G401 (cell line): ENCODE results near the gene SH3TC2. TPM values are rescaled to one million over a fixed set of nuclear protein-coding genes. Genes with fewer than 3 reads are reported as not detected.

Experiments
- DNase-seq: peaks from one replicate; pipeline ENCODE4 v3.0.0-alpha.2; 2015; ENCODE audit warnings: low spot score
- in situ Hi-C: cut with HindIII; loops from 2 replicates; pipeline ENCODE4 v1.10.0; 2016; ENCODE audit warnings: low sequenced_read_pairs, mixed read lengths
- total RNA-seq: library from RNA; depleted of rRNA; stranded (reverse); fragments of >200 nt; shearing (Covaris generic); gene quantifications from 2 replicates; pipeline ENCODE4 v1.2.3, GENCODE V29; 2014

SH3TC2 gene
- total RNA-seq, 1 experiment from 2014 or later: not detected

DNA sequence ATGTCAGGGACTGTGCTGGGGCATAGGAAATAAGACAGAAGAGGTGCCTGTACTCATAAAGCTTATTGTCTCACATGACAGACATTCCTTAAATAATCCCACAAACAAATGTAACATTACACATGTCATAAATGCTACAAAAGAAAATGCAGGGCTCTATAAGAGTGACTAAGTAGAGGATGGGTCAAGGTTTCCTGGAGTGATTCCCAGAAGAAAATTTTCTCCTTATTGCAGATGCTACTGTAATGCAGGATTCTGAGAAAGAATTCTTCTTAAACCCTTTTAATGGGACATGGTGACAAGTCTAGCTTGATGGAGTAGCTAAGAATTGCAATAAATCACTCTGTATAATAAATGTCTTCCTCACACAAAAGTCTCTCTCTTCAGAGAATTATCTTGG lies 55.7 kb downstream of the SH3TC2 start:
- no peak for DNase-seq
- in situ Hi-C loops: no loop called here

DNA sequence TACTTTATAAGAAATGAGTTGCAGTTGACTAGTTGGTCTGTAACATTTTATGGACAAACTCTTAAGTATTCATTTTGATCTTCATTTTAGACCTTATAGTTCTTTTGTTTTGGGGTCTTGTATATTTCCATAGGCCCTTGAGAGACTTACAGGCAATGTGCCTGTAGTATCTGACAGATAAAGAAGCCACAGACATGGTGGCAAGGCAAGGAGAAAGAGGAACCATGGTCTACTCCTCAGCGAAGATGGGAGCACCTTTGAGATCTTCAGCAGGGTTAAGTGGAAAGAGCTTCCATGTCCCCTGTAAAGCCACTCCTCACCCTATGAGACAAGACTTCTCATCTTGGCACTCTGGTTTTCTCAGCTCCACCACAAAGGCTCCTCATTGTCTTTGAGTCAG lies 56.4 kb downstream of the SH3TC2 start:
- in situ Hi-C loops: no loop called here
- DNase-seq: no peak

DNA sequence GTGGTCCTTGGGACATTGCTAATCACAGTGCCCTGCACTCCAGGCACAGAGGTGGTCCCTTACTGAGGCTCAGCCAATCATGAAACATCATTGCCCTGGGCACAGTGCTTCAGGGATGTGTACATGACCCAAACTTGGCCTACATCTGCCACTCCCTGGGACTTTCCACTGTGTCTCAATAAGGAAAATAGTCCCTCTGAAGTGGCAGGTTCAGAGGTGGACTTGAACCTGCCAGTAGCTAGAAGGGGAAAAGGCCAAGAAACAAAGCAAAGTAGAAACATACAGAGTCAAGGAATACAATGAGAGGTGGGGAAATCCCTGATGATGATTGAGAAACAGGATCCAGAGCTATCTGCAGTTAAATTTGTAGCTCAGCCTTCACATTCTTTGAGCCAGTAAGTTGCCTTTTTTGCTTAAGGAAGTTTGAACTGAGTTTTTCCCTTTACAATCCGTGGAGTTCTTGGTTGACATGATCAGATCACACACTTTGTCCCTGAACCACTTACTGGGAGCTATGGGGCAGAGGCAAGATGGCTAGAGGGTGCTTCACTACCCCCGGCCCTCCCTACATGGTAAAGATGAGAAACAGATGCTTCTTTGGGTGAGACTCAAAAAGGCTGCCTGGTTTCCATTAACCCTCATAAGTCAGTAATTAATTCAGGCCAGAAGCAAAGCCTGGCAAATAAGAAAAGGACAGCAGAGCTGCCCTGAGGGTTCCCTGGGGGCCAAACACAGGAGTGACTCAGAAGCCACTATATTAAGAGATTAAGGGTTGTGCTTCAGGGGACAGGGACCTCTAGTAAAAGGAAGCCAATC lies 57.6 kb downstream of the SH3TC2 start:
- in situ Hi-C loops: no loop called here
- DNase-seq: no peak

DNA sequence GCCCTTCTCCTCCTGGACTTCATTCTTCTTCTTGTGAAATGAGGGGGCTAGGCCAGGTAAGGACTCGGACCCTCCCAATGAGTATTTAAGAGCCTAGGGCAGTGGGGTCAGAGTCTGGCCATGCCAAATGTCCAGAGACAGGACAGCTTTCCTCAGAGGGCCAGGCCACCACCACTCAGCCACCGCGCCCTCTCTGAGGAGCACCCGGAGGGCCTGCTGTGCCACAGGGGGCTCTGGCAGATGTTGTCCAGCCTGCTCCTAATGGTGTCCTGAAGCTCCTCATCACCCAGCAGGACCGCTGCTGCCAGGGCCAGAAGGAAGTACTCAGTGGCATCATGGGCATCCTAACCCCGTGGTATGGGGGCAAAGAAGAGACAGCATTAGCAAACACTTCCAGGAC lies 58.3 kb downstream of the SH3TC2 start:
- in situ Hi-C loops: no loop called here
- DNase-seq: no peak

DNA sequence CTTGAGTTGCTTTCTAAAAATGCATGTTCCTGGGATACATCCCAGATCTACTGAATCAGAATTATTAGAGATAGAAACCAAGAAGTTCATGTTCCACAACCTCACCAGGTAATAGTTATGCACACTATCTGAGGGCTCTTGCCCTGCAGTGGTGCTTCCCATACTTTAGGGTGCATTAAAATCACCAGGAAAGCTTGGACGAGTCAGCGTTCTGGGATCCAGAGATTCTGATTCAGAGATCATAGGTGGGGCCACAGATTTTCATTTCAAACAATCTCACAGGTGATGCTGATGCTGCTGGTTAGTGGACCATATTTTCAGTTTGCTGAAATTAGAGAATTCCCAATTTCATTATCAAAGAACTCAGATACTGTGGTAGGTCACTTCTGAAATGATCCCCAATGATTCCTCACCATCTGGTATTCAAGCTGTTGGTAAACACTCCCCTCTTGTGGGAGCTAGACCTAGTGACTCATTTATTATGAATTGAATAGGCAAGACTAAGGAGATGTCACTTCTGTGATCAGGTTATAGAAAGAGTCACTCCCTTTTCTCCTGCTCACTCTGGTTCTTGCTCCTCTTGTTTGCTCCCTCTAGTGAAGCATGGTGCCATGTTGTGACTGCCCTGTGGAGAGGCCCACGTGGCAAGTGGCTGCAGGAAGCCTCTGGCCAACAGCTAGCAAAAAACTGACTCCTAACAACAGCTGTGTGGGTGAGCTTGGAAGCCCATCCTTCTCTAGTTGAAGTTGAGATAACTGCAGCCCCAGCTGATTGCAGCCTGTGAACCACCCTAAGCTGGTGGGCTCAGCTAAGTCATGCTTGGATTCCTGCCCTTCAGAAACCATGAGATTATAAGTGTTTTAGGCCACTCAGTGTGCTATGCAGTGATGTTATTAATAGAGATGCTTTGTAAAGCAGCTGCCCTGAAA lies 59.8 kb downstream of the SH3TC2 start:
- DNase-seq: peak; percentile 35
- in situ Hi-C loops: no loop called here

DNA sequence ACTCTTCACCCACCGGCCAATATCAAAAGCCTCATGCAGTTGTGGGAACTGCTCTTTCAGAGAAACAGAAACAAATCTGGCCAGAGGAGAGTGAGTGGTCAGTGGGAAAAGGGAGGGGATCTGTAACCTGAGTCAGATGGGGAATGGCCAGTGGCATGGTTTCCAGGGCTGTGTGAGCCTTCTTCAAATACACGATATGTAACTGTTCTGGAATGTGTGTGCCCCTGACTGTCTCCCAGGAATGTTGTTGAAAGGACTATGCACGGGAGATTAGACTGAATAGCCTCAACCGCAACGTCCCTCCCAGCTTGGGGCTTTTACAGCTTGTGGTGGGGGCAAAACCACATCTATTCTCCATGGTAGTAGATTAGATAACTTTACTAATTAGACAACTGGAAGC lies 60.8 kb downstream of the SH3TC2 start:
- no peak for DNase-seq
- in situ Hi-C loops: no loop called here

DNA sequence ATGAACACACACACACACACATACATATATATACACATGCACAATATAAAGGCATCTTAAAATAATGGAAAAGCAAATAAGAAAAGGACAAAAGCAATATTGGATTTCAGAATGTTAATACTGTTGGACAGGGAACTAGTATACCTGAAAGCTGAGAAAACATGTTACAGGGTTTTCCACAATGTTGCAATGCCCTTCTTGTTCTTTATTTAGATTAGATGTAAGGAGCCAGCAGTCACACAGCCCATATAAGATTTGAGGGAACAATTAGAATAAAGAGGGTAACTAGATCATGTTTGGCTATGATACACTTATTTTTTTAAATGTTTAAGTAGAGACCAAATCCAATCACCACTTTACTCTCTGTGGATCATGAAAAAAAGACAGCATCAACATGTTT lies 61.7 kb downstream of the SH3TC2 start:
- in situ Hi-C loops: no loop called here
- no peak for DNase-seq

DNA sequence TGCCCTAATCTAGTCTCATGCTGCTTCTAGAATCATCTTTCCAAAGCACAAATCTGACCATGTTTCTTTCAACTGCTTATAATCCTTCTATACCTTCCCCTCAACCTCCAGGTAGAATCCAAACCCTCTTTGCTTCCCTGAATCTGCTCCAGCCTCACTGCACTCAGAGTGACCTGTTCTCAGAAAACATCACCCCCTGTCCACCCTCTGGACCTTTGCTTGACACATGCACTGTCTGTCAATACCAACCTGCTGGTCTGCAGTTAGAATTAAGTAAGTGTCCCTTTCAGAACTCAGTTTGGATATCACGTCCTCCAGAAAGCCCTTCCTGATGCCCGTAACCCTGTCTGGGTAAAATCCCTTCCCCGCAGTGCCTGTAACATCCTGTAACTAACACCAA lies 63.1 kb downstream of the SH3TC2 start:
- in situ Hi-C loops: no loop called here
- DNase-seq: no peak

DNA sequence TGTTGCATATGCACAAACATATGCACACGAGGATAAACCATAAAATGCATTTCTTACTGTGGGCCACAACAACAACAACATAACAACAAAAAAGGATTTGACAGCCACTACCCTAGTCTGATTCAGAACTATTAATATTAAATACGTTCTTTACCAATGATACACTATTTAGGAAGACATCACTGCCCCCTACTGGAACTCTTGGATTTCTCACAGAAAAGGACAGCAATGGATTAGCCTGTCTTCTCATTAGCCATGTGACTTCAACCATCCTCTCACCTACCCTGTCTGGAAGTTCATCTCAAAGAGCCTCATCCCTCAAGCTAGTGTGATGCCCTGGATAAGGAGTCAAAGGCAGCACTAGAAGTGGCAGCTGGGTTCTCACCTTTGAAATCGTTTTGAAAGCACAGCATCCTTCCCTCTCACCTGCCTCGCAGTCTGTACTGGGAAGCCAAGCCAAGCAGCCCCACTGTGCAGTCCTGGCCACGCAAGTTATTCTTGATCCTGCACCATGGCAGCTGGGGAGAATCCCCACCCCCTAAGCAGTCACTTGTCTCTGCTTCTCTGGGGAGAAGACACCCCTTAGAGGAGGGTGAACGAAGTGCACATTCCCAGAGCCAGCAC lies 64.6 kb downstream of the SH3TC2 start:
- peak; percentile 81 for DNase-seq
- in situ Hi-C loops: no loop called here

DNA sequence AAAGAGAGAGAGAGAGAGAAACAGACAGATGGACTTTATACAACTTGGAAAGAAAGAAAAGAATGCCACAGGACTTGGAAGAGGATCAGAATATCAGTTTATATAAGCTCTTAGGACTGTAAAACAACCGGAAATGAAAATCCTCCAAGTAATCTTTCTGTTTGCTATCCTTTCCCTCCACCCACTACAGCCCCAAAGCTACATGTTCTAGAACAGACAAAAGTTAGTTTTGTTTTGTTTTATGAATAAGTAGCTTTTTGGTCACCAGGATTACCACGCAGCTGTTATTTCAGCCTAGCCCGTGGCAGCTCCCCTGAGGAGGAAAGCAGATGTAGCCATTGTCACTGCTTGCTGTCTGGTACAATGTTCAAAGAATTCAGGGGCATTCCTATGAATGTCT lies 66.6 kb downstream of the SH3TC2 start:
- DNase-seq: no peak
- in situ Hi-C loops: no loop called here

DNA sequence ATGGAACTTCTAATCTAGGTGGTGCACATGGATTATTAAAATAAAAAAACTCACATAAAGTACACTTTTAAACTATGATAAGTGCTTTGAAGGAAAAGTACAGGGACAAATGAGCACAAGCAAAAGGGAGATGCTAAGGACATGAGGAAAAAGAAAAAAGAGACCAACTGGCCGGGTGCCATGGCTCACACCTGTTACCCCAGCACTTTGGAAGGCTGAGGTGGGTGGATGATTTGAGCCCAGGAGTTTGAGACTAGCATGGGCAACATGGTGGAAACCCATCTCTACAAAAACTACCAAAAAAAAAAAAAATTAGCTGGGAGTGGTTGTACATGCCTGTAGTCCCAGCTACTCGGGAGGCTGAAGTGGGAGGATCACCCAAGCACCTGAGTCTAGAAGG lies 67.1 kb downstream of the SH3TC2 start:
- in situ Hi-C loops: no loop called here
- DNase-seq: peak; percentile 29

DNA sequence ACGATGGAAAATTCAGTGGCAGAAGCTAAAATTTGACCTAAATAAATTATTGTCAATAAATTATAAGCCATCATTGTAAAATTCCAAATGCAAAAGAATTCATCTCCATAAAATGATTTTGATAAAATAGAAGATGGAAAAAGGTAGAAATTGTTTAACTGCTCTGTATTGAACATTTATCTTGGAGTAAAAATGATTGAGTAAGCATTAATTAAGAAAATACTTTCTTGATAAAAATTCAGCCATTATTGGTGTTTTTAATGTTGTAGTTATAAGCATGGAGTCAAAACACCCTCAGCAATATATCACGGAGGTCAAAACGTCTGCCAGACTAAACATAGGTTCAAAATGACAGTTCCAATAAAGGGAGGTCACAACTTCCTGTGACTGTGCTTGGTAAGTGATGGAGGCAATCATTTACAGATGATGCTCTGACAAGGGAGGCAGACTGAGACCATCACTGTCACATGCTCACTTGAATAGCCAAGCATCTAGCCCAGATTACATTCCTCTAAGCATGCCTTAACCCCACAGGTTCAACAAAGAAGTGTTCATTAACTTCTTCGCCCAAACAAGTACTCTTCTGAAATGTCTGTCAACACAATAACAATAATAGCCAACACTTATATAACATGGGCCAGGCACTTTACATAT lies 69.5 kb downstream of the SH3TC2 start:
- in situ Hi-C loops: no loop called here
- DNase-seq: no peak

DNA sequence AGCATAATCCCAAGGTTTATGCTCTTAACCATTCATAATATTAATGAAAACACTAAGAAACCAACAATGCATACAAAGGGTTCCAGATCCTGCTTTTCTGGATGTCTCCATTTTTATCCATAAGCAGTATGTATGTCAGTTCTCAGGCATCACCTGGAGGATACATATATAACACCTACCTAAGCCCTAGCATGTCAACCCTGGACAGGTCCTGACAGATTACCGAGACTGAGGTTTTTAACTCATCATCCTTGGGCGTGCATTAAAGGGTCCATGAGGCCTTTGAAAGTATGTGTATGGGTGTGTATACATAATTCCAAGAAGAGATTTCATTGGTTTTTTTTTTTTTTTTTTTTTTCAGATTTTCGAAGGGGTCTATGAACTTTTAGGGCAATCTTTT lies 70.6 kb downstream of the SH3TC2 start:
- DNase-seq: no peak
- in situ Hi-C loops: no loop called here

DNA sequence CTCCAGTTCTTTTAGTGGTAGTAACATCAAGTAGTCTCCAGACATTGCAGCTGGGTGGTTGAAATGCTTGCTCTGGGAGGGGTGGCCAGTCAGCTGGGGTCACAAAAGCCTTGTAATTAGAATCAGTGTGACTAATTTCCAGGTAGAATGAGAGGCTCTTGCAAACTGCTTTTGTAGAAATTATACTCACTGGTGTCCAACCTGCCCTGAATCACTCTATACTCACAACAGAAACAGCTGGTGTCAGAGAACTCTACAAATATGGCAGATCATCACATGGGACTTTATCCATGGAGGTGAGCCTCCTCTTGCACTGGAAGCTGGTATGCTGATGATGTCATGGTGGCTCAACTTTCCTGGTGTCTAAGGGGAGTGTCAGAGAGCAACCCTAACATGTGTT lies 71.3 kb downstream of the SH3TC2 start:
- no peak for DNase-seq
- in situ Hi-C loops: no loop called here

DNA sequence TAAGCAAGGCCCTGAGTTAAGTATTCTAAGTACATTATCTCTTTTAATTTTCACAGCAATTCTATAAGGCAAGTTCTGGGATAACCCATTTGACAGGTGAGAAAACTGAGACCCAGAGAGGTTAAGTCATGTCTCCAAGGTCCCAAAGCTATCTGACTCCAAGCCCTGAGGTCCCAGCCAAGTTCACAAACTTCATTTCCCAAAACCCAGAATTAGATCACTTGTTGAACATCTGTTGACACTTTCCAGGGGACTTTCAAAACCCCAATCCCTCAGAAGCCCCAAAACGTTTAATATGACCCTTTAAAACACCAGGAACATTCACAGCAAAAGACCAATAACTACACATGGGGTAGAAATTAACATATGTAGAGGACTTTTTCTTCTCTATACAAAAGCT lies 72.0 kb downstream of the SH3TC2 start:
- DNase-seq: no peak
- in situ Hi-C loops: no loop called here

DNA sequence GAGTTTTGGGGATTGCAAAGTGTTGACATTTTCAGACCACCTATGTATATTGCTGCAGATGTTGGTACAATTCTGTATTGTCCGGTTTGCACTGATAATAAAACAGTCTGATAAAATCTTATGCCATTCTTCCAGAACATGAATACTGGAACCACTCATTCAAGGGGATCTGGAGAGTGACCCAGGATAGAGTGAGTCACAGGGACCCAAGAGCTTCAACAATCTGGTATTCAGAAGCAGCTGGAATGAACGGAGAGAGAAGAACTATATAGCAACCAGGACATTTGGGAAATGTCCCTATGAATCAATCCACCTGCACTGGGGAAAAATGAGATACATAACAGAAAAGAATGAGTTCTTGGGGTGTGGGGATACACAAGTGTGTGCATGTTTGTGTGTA lies 73.3 kb downstream of the SH3TC2 start:
- in situ Hi-C loops: no loop called here
- DNase-seq: no peak

DNA sequence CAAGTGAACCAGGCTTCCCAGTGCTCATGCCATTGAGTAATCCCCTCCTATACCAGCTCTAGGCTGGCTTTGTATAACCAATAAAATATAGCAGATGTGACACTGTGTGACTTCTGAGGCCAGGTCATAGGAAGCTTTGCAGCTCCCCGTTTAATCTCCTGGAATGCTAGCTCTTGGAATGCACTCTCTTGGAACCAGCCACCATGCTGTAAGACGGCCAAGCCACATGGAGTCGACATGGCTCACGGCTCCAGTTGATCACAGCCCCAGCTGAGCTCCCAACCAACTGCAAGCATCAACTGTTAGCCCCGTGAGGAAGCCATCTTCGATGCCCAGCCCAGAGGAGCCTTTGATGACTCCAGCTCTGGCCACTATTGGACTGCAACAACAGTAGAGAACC lies 74.5 kb downstream of the SH3TC2 start:
- DNase-seq: no peak
- in situ Hi-C loops: no loop called here

DNA sequence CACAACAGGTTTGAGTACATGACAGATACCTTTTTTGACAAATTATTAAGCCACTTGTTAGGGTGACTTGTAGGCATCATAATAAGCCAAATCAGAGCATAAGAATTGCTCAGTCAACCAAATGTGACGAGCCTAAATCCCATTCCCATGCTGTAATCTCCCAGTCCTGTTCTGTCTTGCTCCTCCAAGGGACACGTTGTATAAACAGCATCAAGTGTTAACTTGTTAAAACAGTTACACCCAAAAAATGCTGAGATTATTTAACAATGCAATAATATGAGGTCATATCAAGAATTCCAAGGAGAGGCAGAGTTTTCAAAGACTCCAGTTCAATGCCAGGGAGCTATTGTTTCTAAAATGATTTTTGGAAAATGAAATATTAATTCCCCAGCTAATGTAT lies 76.2 kb downstream of the SH3TC2 start:
- DNase-seq: no peak
- in situ Hi-C loops: no loop called here

DNA sequence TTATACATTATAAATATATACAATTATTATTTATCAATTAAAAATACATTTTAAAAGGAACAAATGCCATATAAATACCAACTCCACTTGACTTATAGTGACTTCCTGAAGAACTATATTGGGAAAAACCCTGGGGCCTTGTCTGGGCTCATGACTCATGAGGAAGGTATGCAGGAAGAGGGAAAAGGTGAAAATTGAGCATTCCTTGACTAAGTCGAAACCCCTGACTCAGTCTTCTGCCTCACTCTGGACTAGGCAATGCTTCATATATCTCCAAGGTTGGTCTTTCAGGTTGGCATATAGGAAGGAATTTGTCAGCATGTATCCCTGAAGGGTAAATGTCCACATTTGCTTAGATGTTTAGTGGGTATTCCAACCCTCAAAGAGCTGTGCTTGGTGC lies 78.5 kb downstream of the SH3TC2 start:
- DNase-seq: no peak
- in situ Hi-C loops: no loop called here

DNA sequence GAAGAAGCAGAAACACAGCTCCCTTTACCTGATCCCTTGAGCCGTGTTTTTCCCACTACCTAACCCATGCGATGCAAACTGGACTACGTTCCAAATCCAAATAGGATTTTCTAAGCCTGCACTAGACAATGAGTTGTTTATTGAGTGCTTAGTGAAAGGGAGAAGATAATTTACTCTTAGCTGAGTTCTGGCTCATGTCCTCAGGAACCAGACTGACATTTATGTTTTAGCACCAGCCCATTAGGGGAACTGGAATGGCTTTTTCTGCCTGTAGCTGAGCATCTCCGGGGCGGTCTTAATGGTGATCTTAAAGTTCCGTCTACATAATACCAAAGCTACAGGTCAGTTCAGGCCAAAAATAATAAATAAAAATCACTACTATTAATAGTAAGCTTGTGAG lies 81.5 kb downstream of the SH3TC2 start:
- no peak for DNase-seq
- in situ Hi-C loops: no loop called here
